GM19372 (cell line): ENCODE results near the gene LIMK2.
"Not testable (repeated sequence)": the region's sequence is repeated elsewhere in the genome, so short reads cannot be mapped to it uniquely, and the experiment has no call there.

Experiments
- ATAC-seq: cut with Tn5 transposase; IDR thresholded peaks from one replicate; pipeline ENCODE4 v1.9.1; 2021; ENCODE audit warnings: mild to moderate bottlenecking, low read depth, moderate library complexity; ENCODE audit not compliant: unreplicated experiment

LIMK2 gene

GRCh38 chr22:31210556-31211421, 1.3 kb upstream of the LIMK2 start:
- no peak for ATAC-seq

- no peak for ATAC-seq
Observed at GRCh38 chr22:31211482-31211861, 626 bp upstream of the LIMK2 start.

GRCh38 chr22:31212783-31213629, 908 bp downstream of the LIMK2 start:
- no peak for ATAC-seq

GRCh38 chr22:31215018-31215535, 3.0 kb downstream of the LIMK2 start:
- no peak for ATAC-seq

GRCh38 chr22:31218565-31219262, 6.6 kb downstream of the LIMK2 start:
- ATAC-seq, result no peak

GRCh38 chr22:31221084-31221483, 9.0 kb downstream of the LIMK2 start:
- ATAC-seq, result no peak

GRCh38 chr22:31222736-31223135, 10.6 kb downstream of the LIMK2 start:
- ATAC-seq, result no peak

- no peak for ATAC-seq
Observed at GRCh38 chr22:31223786-31224191, 11.7 kb downstream of the LIMK2 start.

GRCh38 chr22:31224691-31225090, 12.6 kb downstream of the LIMK2 start:
- not testable (repeated sequence) for ATAC-seq

- ATAC-seq, result no peak
Observed at GRCh38 chr22:31227186-31227585, 15.1 kb downstream of the LIMK2 start.

- no peak for ATAC-seq
Observed at GRCh38 chr22:31229402-31230079, 17.4 kb downstream of the LIMK2 start.

- ATAC-seq, result no peak
Observed at GRCh38 chr22:31230155-31230870, 18.2 kb downstream of the LIMK2 start.

- no peak for ATAC-seq
Observed at GRCh38 chr22:31230871-31231621, 18.9 kb downstream of the LIMK2 start.

- no peak for ATAC-seq
Observed at GRCh38 chr22:31233001-31233400, 20.9 kb downstream of the LIMK2 start.

- ATAC-seq, result no peak
Observed at GRCh38 chr22:31235081-31235480, 23.0 kb downstream of the LIMK2 start.

GRCh38 chr22:31236044-31236443, 23.9 kb downstream of the LIMK2 start:
- ATAC-seq, result not testable (repeated sequence)

- ATAC-seq, result no peak
Observed at GRCh38 chr22:31238057-31238456, 26.0 kb downstream of the LIMK2 start.

GRCh38 chr22:31239771-31240370, 27.8 kb downstream of the LIMK2 start:
- no peak for ATAC-seq
